Stomach smooth muscle (tissue), 2 donors: ENCODE data around the gene ALDH1A2.

ENCODE experiments used
- H3K27ac ChIP-seq: one replicate; pipeline ENCODE4 v1.7.0; 2013; ENCODE audit warnings: mild to moderate bottlenecking, low read length, inconsistent platforms
- H3K27me3 ChIP-seq, 2 donors: one replicate each; pipeline ENCODE4 v1.7.0; 2013; ENCODE audit warnings: low read length in 2 of 2; ENCODE audit not compliant: insufficient read depth in 2 of 2, control insufficient read depth in 1 of 2
- H3K36me3 ChIP-seq, 2 donors: one replicate each; pipeline ENCODE4 v1.7.0; 2013; ENCODE audit warnings: low read length in 2 of 2; ENCODE audit not compliant: control insufficient read depth in 2 of 2, insufficient read depth in 2 of 2
- H3K4me1 ChIP-seq: one replicate; pipeline ENCODE4 v1.7.0; 2013; ENCODE audit warnings: low read length; ENCODE audit not compliant: control insufficient read depth, insufficient read depth
- H3K4me3 ChIP-seq, 2 donors: one replicate each; pipeline ENCODE4 v1.7.0; 2013; ENCODE audit warnings: low read length in 2 of 2
- H3K9ac ChIP-seq, 2 donors: one replicate each; pipeline ENCODE4 v1.7.0; 2013; ENCODE audit warnings: low read length in 2 of 2, mild to moderate bottlenecking in 1 of 2
- H3K9me3 ChIP-seq, 2 donors: one replicate each; pipeline ENCODE4 v1.7.0; 2013; ENCODE audit warnings: low read length in 2 of 2; ENCODE audit not compliant: control insufficient read depth in 2 of 2
- donor health status: healthy.
- donor health status: Pancreatic carcinoma.

The ALDH1A2 gene

DNA sequence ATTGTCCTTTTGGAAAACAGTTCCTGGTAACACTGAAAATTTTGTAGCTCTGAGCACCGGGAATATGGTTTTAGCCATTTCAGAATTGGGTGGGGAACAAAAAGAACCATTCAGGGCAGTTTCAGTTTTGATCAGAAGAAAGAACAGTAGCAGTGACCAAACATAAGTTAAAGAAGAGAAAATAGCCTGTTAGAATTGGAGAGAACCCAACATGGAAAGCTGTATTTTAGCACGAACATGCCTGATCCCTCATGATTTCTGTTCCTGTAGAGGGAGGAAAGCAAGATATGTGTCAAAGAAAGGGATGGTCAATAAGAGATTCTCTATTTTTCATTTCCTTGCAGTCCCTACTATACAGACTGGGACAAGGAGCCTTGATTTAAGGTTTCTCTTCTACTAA lies 119.9 kb downstream of the ALDH1A2 start:
- H3K27me3 ChIP-seq: peaks cover 3% of the 10 kb centered on the region in 2 donors
- H3K36me3 ChIP-seq: no peaks in the 10 kb centered on the region
- H3K4me1 ChIP-seq: no peaks in the 10 kb centered on the region
- H3K9me3 ChIP-seq: no peaks in the 10 kb centered on the region
- no peak overlapping the region for H3K27ac ChIP-seq
- H3K4me3 ChIP-seq: no peak overlapping the region
- no peak overlapping the region for H3K9ac ChIP-seq

DNA sequence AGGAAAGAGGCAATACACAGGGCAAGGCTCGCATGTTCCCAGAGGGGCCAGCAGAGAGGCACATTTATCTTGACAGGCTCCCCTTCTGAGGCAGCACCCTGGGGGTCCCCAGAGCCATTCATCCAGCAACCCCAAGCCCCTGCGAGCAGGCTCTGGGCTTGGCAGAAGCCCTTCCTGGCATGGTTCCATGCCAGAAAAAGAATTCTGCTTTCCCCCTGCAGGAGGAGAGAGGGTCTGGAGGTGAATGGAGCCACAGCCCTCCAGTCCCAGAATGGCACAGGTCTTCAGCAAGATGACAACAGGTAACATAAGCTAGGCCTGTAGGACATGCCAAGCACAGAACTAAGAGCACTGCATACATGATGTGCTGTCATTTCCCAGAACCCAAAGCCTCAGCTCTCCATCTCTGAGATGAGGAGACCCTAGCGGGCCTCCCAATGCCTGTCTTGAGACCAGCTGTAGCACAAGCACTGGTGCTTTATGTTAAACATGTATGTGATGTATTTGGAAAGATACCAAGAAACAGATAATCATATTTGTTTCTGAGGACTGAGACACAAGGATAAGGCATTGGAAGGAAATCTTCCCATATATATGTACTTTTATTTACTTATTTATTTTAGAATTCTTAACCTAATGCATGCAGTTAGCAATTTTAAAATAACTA lies 121.6 kb downstream of the ALDH1A2 start:
- H3K27me3 ChIP-seq: peaks cover 3% of the 10 kb centered on the region in 2 donors
- no peaks in the 10 kb centered on the region for H3K4me1 ChIP-seq
- no peaks in the 10 kb centered on the region for H3K9me3 ChIP-seq
- H3K9ac ChIP-seq: no peak overlapping the region
- no peak overlapping the region for H3K27ac ChIP-seq
- H3K36me3 ChIP-seq: no peaks in the 10 kb centered on the region
- H3K4me3 ChIP-seq: no peak overlapping the region

GRCh38 chr15:57943171-57943570 lies 122.3 kb downstream of the ALDH1A2 start:
- H3K4me3 ChIP-seq: no peak overlapping the region
- no peaks in the 10 kb centered on the region for H3K9me3 ChIP-seq
- no peaks in the 10 kb centered on the region for H3K4me1 ChIP-seq
- H3K27ac ChIP-seq: no peak overlapping the region
- H3K9ac ChIP-seq: no peak overlapping the region
- H3K36me3 ChIP-seq: no peaks in the 10 kb centered on the region
- peaks cover 3% of the 10 kb centered on the region in 2 donors for H3K27me3 ChIP-seq

DNA sequence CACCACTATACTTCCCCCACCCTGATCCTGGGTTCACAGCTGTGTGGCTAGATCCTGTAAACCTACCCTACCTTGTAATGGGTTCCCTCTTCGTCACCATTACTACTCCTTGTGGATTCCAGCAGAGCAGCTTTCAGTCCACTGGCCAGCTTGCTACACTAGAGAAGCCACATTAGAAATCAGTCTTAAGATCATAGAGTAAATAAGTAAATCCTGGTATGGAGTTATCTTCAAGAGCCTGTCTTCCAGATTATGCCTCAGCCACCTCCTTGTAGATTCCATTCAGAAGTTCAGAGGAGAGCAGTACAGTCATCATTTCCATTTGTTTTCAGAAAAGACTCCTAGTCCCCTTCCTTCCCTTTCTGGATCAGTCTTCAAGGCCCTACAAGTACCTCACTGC lies 123.7 kb downstream of the ALDH1A2 start:
- Histone ChIP-seq H3K9ac (no peak overlapping the region), H3K4me3 (no peak overlapping the region), H3K4me1 (no peaks in the 10 kb centered on the region), H3K9me3 (no peaks in the 10 kb centered on the region), H3K36me3 (no peaks in the 10 kb centered on the region), H3K27me3 (no peaks in the 10 kb centered on the region), H3K27ac (no peak overlapping the region)

DNA sequence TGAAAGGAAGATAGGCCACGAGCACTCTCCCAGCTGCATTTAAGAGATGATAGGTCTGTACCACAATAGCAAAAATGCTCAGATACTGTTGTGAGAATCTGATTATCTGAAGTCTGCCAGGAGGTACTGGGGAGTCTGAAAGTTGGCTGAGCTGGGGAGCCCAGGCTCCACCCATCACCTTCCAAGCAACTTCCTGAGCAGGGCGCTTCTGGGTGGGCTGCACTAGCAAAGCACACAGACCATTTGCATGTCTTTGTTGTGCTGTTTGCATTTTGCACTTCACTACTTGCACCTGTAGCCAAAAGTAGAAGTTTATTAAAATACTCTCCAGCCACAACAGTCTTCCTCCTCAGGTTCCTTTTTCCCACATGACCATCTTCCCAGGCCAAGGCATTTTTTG lies 133.2 kb downstream of the ALDH1A2 start:
- H3K27me3 ChIP-seq: peaks cover 0 to 2% of the 10 kb centered on the region in 2 donors

GRCh38 chr15:57931570-57931969 lies 133.9 kb downstream of the ALDH1A2 start:
- H3K36me3 ChIP-seq: no peaks in the 10 kb centered on the region
- H3K27ac ChIP-seq: no peak overlapping the region
- H3K4me3 ChIP-seq: no peak overlapping the region
- no peak overlapping the region for H3K9ac ChIP-seq
- no peaks in the 10 kb centered on the region for H3K4me1 ChIP-seq
- H3K9me3 ChIP-seq: no peaks in the 10 kb centered on the region
- peaks cover 0 to 2% of the 10 kb centered on the region in 2 donors for H3K27me3 ChIP-seq

More for the DNA sequence above, 133.2 kb downstream of the ALDH1A2 start:
- H3K9ac ChIP-seq: no peak overlapping the region
- no peak overlapping the region for H3K27ac ChIP-seq
- no peaks in the 10 kb centered on the region for H3K9me3 ChIP-seq
- H3K4me1 ChIP-seq: no peaks in the 10 kb centered on the region
- H3K36me3 ChIP-seq: no peaks in the 10 kb centered on the region
- no peak overlapping the region for H3K4me3 ChIP-seq

- Histone ChIP-seq H3K4me1 (peaks cover 8% of the 10 kb centered on the region), H3K27ac (no peak overlapping the region), H3K4me3 (no peak overlapping the region), H3K27me3 (no peaks in the 10 kb centered on the region), H3K36me3 (no peaks in the 10 kb centered on the region), H3K9me3 (no peaks in the 10 kb centered on the region), H3K9ac (no peak overlapping the region)
Measured at GRCh38 chr15:57927091-57927631, 138.3 kb downstream of the ALDH1A2 start.

- Histone ChIP-seq H3K9ac (no peak overlapping the region), H3K9me3 (no peaks in the 10 kb centered on the region), H3K27ac (no peak overlapping the region), H3K4me3 (no peak overlapping the region), H3K4me1 (peaks cover 8% of the 10 kb centered on the region), H3K36me3 (no peaks in the 10 kb centered on the region), H3K27me3 (no peaks in the 10 kb centered on the region)
Measured at GRCh38 chr15:57925650-57926049, 139.9 kb downstream of the ALDH1A2 start.

- Histone ChIP-seq H3K9me3 (no peaks in the 10 kb centered on the region), H3K4me3 (no peak overlapping the region), H3K9ac (no peak overlapping the region), H3K36me3 (no peaks in the 10 kb centered on the region), H3K4me1 (peaks cover 8% of the 10 kb centered on the region), H3K27ac (no peak overlapping the region), H3K27me3 (no peaks in the 10 kb centered on the region)
Measured at GRCh38 chr15:57924598-57924997, 140.9 kb downstream of the ALDH1A2 start.

- Histone ChIP-seq H3K9ac (no peak overlapping the region), H3K4me3 (no peak overlapping the region), H3K27ac (no peak overlapping the region), H3K36me3 (no peaks in the 10 kb centered on the region), H3K27me3 (no peaks in the 10 kb centered on the region), H3K9me3 (no peaks in the 10 kb centered on the region), H3K4me1 (peaks cover 8% of the 10 kb centered on the region)
Measured at GRCh38 chr15:57923750-57924149, 141.8 kb downstream of the ALDH1A2 start.

- H3K36me3 ChIP-seq: no peaks in the 10 kb centered on the region
- H3K9ac ChIP-seq: no peak overlapping the region
- H3K27ac ChIP-seq: peak overlapping the region; percentile 6
- no peaks in the 10 kb centered on the region for H3K27me3 ChIP-seq
- no peaks in the 10 kb centered on the region for H3K9me3 ChIP-seq
- H3K4me3 ChIP-seq: no peak overlapping the region
- peaks cover 8% of the 10 kb centered on the region for H3K4me1 ChIP-seq
Measured at GRCh38 chr15:57923306-57923705, 142.2 kb downstream of the ALDH1A2 start.
